HEK293 (cell line): ENCODE measurements around the gene PSD2.

Experiments used
- KLF17 ChIP-seq: fragments of 450-650 bp; formaldehyde crosslinking; IDR thresholded peaks from 2 replicates; pipeline ENCODE4 v1.5.1; 2016; ENCODE audit warnings: missing biosample characterization, missing genetic modification characterization
- MEIS1 ChIP-seq: sonication (generic); formaldehyde crosslinking; IDR thresholded peaks from 2 replicates; pipeline ENCODE4 v1.8.1; 2022; ENCODE audit warnings: missing genetic modification reagents, mild to moderate bottlenecking, borderline replicate concordance
- MYNN ChIP-seq: fragments of 450-650 bp; formaldehyde crosslinking; IDR thresholded peaks from 2 replicates; pipeline ENCODE4 v1.5.1; 2016; ENCODE audit warnings: missing biosample characterization, missing genetic modification characterization, borderline replicate concordance
- MZF1 ChIP-seq: fragments of 450-650 bp; formaldehyde crosslinking; IDR thresholded peaks from 2 replicates; pipeline ENCODE4 v1.5.1; 2017; ENCODE audit warnings: missing biosample characterization, missing genetic modification characterization, borderline replicate concordance
- SETDB1 ChIP-seq: IDR thresholded peaks from one replicate; pipeline ENCODE4 v1.6.1; 2017; ENCODE audit warnings: mild to moderate bottlenecking, low read length, moderate library complexity, mixed read lengths; ENCODE audit not compliant: insufficient read length
- SP3 ChIP-seq: fragments of 450-650 bp; formaldehyde crosslinking; IDR thresholded peaks from 2 replicates; pipeline ENCODE4 v1.5.1; 2016; ENCODE audit warnings: missing biosample characterization, missing genetic modification characterization
- TCF7L2 ChIP-seq: IDR thresholded peaks from 2 replicates; pipeline ENCODE4 v1.6.1; 2011; ENCODE audit warnings: low read depth, mild to moderate bottlenecking, inconsistent platforms, low read length, moderate library complexity, borderline replicate concordance
- YY1 ChIP-seq: fragments of 450-650 bp; formaldehyde crosslinking; IDR thresholded peaks from 2 replicates; pipeline ENCODE4 v1.5.1; 2018; ENCODE audit warnings: missing biosample characterization, missing genetic modification characterization
- ZBTB1 ChIP-seq: fragments of 450-650 bp; formaldehyde crosslinking; IDR thresholded peaks from 2 replicates; pipeline ENCODE4 v1.5.1; 2016; ENCODE audit warnings: missing biosample characterization, missing genetic modification characterization
- ZBTB8A ChIP-seq: fragments of 450-650 bp; formaldehyde crosslinking; IDR thresholded peaks from 2 replicates; pipeline ENCODE4 v1.5.1; 2016; ENCODE audit warnings: missing biosample characterization, missing genetic modification characterization
- ZEB2 ChIP-seq: fragments of 450-650 bp; formaldehyde crosslinking; IDR thresholded peaks from 2 replicates; pipeline ENCODE4 v1.5.1; 2016; ENCODE audit warnings: missing biosample characterization, missing genetic modification characterization
- ZFP37 ChIP-seq: fragments of 450-650 bp; formaldehyde crosslinking; IDR thresholded peaks from 2 replicates; pipeline ENCODE4 v1.5.1; 2016; ENCODE audit warnings: missing biosample characterization, missing genetic modification characterization
- ZNF10 ChIP-seq: fragments of 450-650 bp; formaldehyde crosslinking; IDR thresholded peaks from 2 replicates; pipeline ENCODE4 v1.5.1; 2017; ENCODE audit warnings: missing biosample characterization, missing genetic modification characterization
- ZNF140 ChIP-seq: fragments of 450-650 bp; formaldehyde crosslinking; IDR thresholded peaks from 2 replicates; pipeline ENCODE4 v1.5.1; 2016; ENCODE audit warnings: missing biosample characterization, missing genetic modification characterization
- ZNF148 ChIP-seq: fragments of 450-650 bp; formaldehyde crosslinking; IDR thresholded peaks from 2 replicates; pipeline ENCODE4 v1.5.0; 2017; ENCODE audit warnings: missing biosample characterization, missing genetic modification characterization, borderline replicate concordance
- ZNF155 ChIP-seq: fragments of 450-650 bp; formaldehyde crosslinking; IDR thresholded peaks from 2 replicates; pipeline ENCODE4 v1.5.1; 2016; ENCODE audit warnings: missing biosample characterization, missing genetic modification characterization
- ZNF174 ChIP-seq: fragments of 450-650 bp; formaldehyde crosslinking; IDR thresholded peaks from 2 replicates; pipeline ENCODE4 v1.5.0; 2017; ENCODE audit warnings: missing biosample characterization, mild to moderate bottlenecking, missing genetic modification characterization
- ZNF175 ChIP-seq: fragments of 450-650 bp; formaldehyde crosslinking; IDR thresholded peaks from 2 replicates; pipeline ENCODE4 v1.5.1; 2016; ENCODE audit warnings: missing biosample characterization, missing genetic modification characterization
- ZNF23 ChIP-seq: fragments of 450-650 bp; formaldehyde crosslinking; IDR thresholded peaks from 2 replicates; pipeline ENCODE4 v1.5.1; 2016; ENCODE audit warnings: missing biosample characterization, missing genetic modification characterization, borderline replicate concordance
- ZNF24 ChIP-seq: fragments of 450-650 bp; formaldehyde crosslinking; IDR thresholded peaks from 2 replicates; pipeline ENCODE4 v1.5.1; 2016; ENCODE audit warnings: missing biosample characterization, missing genetic modification characterization
- ZNF302 ChIP-seq: fragments of 450-650 bp; formaldehyde crosslinking; IDR thresholded peaks from 2 replicates; pipeline ENCODE4 v1.5.1; 2016; ENCODE audit warnings: missing biosample characterization, missing genetic modification characterization, low read depth
- ZNF37A ChIP-seq: fragments of 450-650 bp; IDR thresholded peaks from 2 replicates; pipeline ENCODE4 v1.5.1; 2018; ENCODE audit warnings: missing biosample characterization, missing genetic modification characterization
- ZNF416 ChIP-seq: fragments of 450-650 bp; formaldehyde crosslinking; IDR thresholded peaks from 2 replicates; pipeline ENCODE4 v1.5.1; 2016; ENCODE audit warnings: missing biosample characterization, missing genetic modification characterization
- ZNF560 ChIP-seq: fragments of 450-650 bp; formaldehyde crosslinking; IDR thresholded peaks from 2 replicates; pipeline ENCODE4 v1.5.1; 2017; ENCODE audit warnings: missing biosample characterization, missing genetic modification characterization, borderline replicate concordance
- ZNF580 ChIP-seq: fragments of 450-650 bp; formaldehyde crosslinking; IDR thresholded peaks from 2 replicates; pipeline ENCODE4 v1.5.1; 2016; ENCODE audit warnings: missing biosample characterization, missing genetic modification characterization
- ZNF585B ChIP-seq: fragments of 450-650 bp; formaldehyde crosslinking; IDR thresholded peaks from 2 replicates; pipeline ENCODE4 v1.5.1; 2016; ENCODE audit warnings: missing biosample characterization, missing genetic modification characterization
- ZNF624 ChIP-seq: fragments of 450-650 bp; formaldehyde crosslinking; IDR thresholded peaks from 2 replicates; pipeline ENCODE4 v1.5.1; 2017; ENCODE audit warnings: missing biosample characterization, missing genetic modification characterization
- ZNF701 ChIP-seq: fragments of 450-650 bp; formaldehyde crosslinking; IDR thresholded peaks from 2 replicates; pipeline ENCODE4 v1.5.1; 2016; ENCODE audit warnings: missing biosample characterization, missing genetic modification characterization
- ZNF76 ChIP-seq: fragments of 450-650 bp; formaldehyde crosslinking; IDR thresholded peaks from 2 replicates; pipeline ENCODE4; 2016; ENCODE audit warnings: low read depth, missing biosample characterization, missing genetic modification characterization, borderline replicate concordance
- TF ChIP-seq, protein P1 (sequence below): fragments of 450-650 bp; formaldehyde crosslinking; IDR thresholded peaks from 2 replicates; pipeline ENCODE4; 2016; ENCODE audit warnings: missing biosample characterization, missing genetic modification characterization
- TF ChIP-seq, protein P2 (sequence below): fragments of 450-650 bp; formaldehyde crosslinking; IDR thresholded peaks from 2 replicates; pipeline ENCODE4 v1.5.1; 2016; ENCODE audit warnings: missing biosample characterization, missing genetic modification characterization

PSD2 gene

GRCh38 chr5:139787568-139788293, 7.9 kb upstream of the PSD2 start (continued):
- TF ChIP-seq, protein P1, sequence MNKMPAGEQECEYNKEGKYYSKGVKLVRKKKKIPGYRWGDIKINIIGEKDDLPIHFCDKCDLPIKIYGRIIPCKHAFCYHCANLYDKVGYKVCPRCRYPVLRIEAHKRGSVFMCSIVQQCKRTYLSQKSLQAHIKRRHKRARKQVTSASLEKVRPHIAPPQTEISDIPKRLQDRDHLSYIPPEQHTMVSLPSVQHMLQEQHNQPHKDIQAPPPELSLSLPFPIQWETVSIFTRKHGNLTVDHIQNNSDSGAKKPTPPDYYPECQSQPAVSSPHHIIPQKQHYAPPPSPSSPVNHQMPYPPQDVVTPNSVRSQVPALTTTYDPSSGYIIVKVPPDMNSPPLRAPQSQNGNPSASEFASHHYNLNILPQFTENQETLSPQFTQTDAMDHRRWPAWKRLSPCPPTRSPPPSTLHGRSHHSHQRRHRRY (tag by site-specific recombination), result no peak
- TF ChIP-seq ZNF148 (tag by site-specific recombination) (no peak), ZNF37A (no peak), KLF17 (no peak; the same call in 1 of the 2 replicates), ZBTB8A (peak; percentile 61), MYNN (tag by site-specific recombination) (no peak), ZNF76 (peak; percentile 10; the same call in 1 of the 2 replicates), ZNF624 (tag by site-specific recombination) (no peak), ZNF580 (tag by site-specific recombination) (no peak; the same call in 1 of the 2 replicates), ZFP37 (tag by site-specific recombination) (no peak), ZBTB1 (tag by site-specific recombination) (no peak), ZNF24 (tag by site-specific recombination) (no peak), ZNF560 (tag by site-specific recombination) (no peak), ZNF23 (tag by site-specific recombination) (no peak), ZNF155 (no peak), ZNF140 (tag by site-specific recombination) (no peak), ZNF416 (tag by site-specific recombination) (no peak), SP3 (tag by site-specific recombination) (peak; percentile 30; the same call in 1 of the 2 replicates), YY1 (no peak), ZNF701 (no peak), ZNF175 (tag by site-specific recombination) (no peak), MZF1 (tag by site-specific recombination) (no peak), TCF7L2 (no peak), ZNF302 (tag by site-specific recombination) (no peak), ZNF585B (no peak), ZNF174 (tag by site-specific recombination) (no peak), SETDB1 (no peak), ZEB2 (no peak), ZNF10 (tag by site-specific recombination) (no peak), MEIS1 (CRISPR knock-in tag) (no peak)
- TF ChIP-seq, protein P2, sequence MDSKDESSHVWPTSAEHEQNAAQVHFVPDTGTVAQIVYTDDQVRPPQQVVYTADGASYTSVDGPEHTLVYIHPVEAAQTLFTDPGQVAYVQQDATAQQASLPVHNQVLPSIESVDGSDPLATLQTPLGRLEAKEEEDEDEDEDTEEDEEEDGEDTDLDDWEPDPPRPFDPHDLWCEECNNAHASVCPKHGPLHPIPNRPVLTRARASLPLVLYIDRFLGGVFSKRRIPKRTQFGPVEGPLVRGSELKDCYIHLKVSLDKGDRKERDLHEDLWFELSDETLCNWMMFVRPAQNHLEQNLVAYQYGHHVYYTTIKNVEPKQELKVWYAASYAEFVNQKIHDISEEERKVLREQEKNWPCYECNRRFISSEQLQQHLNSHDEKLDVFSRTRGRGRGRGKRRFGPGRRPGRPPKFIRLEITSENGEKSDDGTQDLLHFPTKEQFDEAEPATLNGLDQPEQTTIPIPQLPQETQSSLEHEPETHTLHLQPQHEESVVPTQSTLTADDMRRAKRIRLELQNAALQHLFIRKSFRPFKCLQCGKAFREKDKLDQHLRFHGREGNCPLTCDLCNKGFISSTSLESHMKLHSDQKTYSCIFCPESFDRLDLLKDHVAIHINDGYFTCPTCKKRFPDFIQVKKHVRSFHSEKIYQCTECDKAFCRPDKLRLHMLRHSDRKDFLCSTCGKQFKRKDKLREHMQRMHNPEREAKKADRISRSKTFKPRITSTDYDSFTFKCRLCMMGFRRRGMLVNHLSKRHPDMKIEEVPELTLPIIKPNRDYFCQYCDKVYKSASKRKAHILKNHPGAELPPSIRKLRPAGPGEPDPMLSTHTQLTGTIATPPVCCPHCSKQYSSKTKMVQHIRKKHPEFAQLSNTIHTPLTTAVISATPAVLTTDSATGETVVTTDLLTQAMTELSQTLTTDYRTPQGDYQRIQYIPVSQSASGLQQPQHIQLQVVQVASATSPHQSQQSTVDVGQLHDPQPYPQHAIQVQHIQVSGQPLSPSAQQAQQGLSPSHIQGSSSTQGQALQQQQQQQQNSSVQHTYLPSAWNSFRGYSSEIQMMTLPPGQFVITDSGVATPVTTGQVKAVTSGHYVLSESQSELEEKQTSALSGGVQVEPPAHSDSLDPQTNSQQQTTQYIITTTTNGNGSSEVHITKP (tag by site-specific recombination), result no peak
